GM12878 (cell line): ENCODE measurements around the gene FSTL1. TPM values are rescaled to one million over a fixed set of nuclear protein-coding genes. Genes with fewer than 3 reads are reported as not detected.

Experiments
- ATAC-seq: fragments of 200-7000 bp; cut with Tn5 transposase; 3 replicates; pipeline ENCODE4 v1.9.1; 2020; ENCODE audit warnings: mild to moderate bottlenecking, moderate library complexity
- BruUV-seq: library from RNA; stranded (reverse); fragments of 400-500 nt; replicated peaks from 2 replicates; lab custom pipeline; 2021; lab: Mats Ljungman, UMichigan
- CTCF ChIA-PET: fragments of 300-600 bp; sonication (Branson Sonifier 250); formaldehyde crosslinking; extraction: SDS; loops from one replicate; lab custom pipeline; 2021; ENCODE audit warnings: inconsistent platforms; lab: Yijun Ruan, JAX
- POLR2A ChIA-PET: fragments of 350-600 bp; formaldehyde crosslinking; extraction: SDS; loops from one replicate; lab custom pipeline; 2021; ENCODE audit warnings: inconsistent platforms; lab: Charles Lee
- RAD21 ChIA-PET: fragments of 300-600 bp; sonication (Branson Sonifier 250); formaldehyde crosslinking; loops from one replicate; lab custom pipeline; 2023; ENCODE audit warnings: antibody characterized with exemption; ENCODE audit not compliant: unreplicated experiment; lab: Charles Lee
- SMC1A ChIA-PET: fragments of 300-600 bp; sonication (Branson Sonifier 250); formaldehyde crosslinking; loops from one replicate; lab custom pipeline; 2023; ENCODE audit not compliant: unreplicated experiment, uncharacterized antibody; lab: Charles Lee
- DNase-seq: peaks from one replicate; pipeline ENCODE4 v3.0.0-alpha.2; 2011; ENCODE audit warnings: low read depth, low spot score
- FAIRE-seq: peaks from 3 replicates; lab custom pipeline; 2011; peaks lifted over from hg19 to GRCh38; lab: Jason Lieb, UNC
- H2AFZ ChIP-seq: 2 replicates; pipeline ENCODE4 v1.6.0; 2011; ENCODE audit warnings: low read depth, low read length, control low read depth; ENCODE audit not compliant: control insufficient read depth
- H3K27ac ChIP-seq: 2 replicates; pipeline ENCODE4 v1.5.1; 2011; ENCODE audit warnings: control low read depth; ENCODE audit not compliant: control insufficient read depth, insufficient read depth
- H3K27me3 ChIP-seq, 2 experiments: replicated peaks in 1 of 2; 2 replicates each; pipeline versions ENCODE4 v1.6.0 to v1.6.1; 2011; ENCODE audit warnings: low read length in 1 of 2; ENCODE audit not compliant: control insufficient read depth in 2 of 2, insufficient read depth in 2 of 2
- H3K36me3 ChIP-seq, 2 experiments: 2 replicates each; pipeline ENCODE4 v1.5.1; 2011; ENCODE audit warnings: low read length in 1 of 2; ENCODE audit not compliant: control insufficient read depth in 2 of 2, insufficient read depth in 2 of 2
- H3K4me1 ChIP-seq: 2 replicates; pipeline ENCODE4 v1.6.1; 2011; ENCODE audit warnings: mild to moderate bottlenecking, low read length, moderate library complexity, mixed read lengths; ENCODE audit not compliant: control insufficient read depth, insufficient read depth
- H3K4me2 ChIP-seq: 2 replicates; pipeline ENCODE4 v1.6.0; 2011; ENCODE audit warnings: control low read depth; ENCODE audit not compliant: control insufficient read depth, insufficient read depth
- H3K4me3 ChIP-seq: fragments of 200-600 bp; sonication (generic); 2 replicates; pipeline ENCODE4 v1.5.1; 2016
- H3K79me2 ChIP-seq: 2 replicates; pipeline ENCODE4 v1.6.0; 2011; ENCODE audit warnings: low read length; ENCODE audit not compliant: control insufficient read depth, insufficient read depth
- H3K9ac ChIP-seq: 2 replicates; pipeline ENCODE4 v1.8.0; 2011; ENCODE audit warnings: low read length, control low read depth, mixed read lengths; ENCODE audit not compliant: control insufficient read depth, insufficient read depth
- H3K9me3 ChIP-seq: replicated peaks from 3 replicates; pipeline ENCODE4 v1.5.1; 2011; ENCODE audit warnings: mild to moderate bottlenecking, low read length; ENCODE audit not compliant: control insufficient read depth, insufficient read depth
- H4K20me1 ChIP-seq: 2 replicates; pipeline ENCODE4 v1.6.0; 2011; ENCODE audit not compliant: control insufficient read depth, insufficient read depth
- ATF2 ChIP-seq: IDR thresholded peaks from 2 replicates; pipeline ENCODE4 v1.6.1; 2012; ENCODE audit warnings: low read length, inconsistent platforms
- BCL11A ChIP-seq: IDR thresholded peaks from 2 replicates; pipeline ENCODE4 v1.6.1; 2011; ENCODE audit warnings: low read depth, low read length
- BCL3 ChIP-seq: IDR thresholded peaks from 2 replicates; pipeline ENCODE4 v1.6.1; 2011; ENCODE audit warnings: borderline replicate concordance, low read depth, mild to moderate bottlenecking, moderate library complexity, low read length; ENCODE audit not compliant: insufficient read depth, poor library complexity, severe bottlenecking
- CREB1 ChIP-seq: IDR thresholded peaks from 2 replicates; pipeline ENCODE4 v1.6.1; 2012; ENCODE audit warnings: low read depth, mild to moderate bottlenecking, inconsistent platforms
- EP300 ChIP-seq, 2 experiments: fragments of 150-350 bp in 1 of 2; IDR thresholded peaks; 2 replicates each; pipeline ENCODE4 v1.6.1; 2011 to 2012; ENCODE audit warnings: low read depth in 2 of 2, low read length in 2 of 2, borderline replicate concordance in 1 of 2, improper control_type of control experiment in 1 of 2, inconsistent platforms in 1 of 2; ENCODE audit not compliant: control insufficient read depth in 1 of 2
- FOS ChIP-seq: IDR thresholded peaks from 3 replicates; pipeline ENCODE4 v1.6.1; 2011; ENCODE audit warnings: borderline replicate concordance; ENCODE audit not compliant: insufficient read length; ENCODE audit errors: extremely low read depth
- MEF2A ChIP-seq: IDR thresholded peaks from 2 replicates; pipeline ENCODE4 v1.6.1; 2011; ENCODE audit warnings: low read depth, mild to moderate bottlenecking, low read length, moderate library complexity; ENCODE audit not compliant: insufficient read depth
- MXI1 ChIP-seq: fragments of 150-350 bp; IDR thresholded peaks from 2 replicates; pipeline ENCODE4 v1.6.1; 2011; ENCODE audit warnings: low read depth, mild to moderate bottlenecking, inconsistent platforms, low read length, improper control_type of control experiment
- NR2F1 ChIP-seq: fragments of 450-650 bp; conservative IDR thresholded peaks from 2 replicates; pipeline ENCODE4 v1.6.1; 2017; ENCODE audit warnings: mild to moderate bottlenecking
- RUNX3 ChIP-seq: IDR thresholded peaks from 2 replicates; pipeline ENCODE4 v1.6.1; 2012; ENCODE audit warnings: low read length, inconsistent platforms
- SIX5 ChIP-seq: IDR thresholded peaks from 2 replicates; pipeline ENCODE4 v1.6.1; 2011; ENCODE audit warnings: mild to moderate bottlenecking, low read depth, low read length, moderate library complexity; ENCODE audit not compliant: severe bottlenecking
- SMAD5 ChIP-seq: IDR thresholded peaks from 2 replicates; pipeline ENCODE4 v1.6.1; 2016; ENCODE audit warnings: antibody characterized with exemption, low read depth
- STAT3 ChIP-seq: IDR thresholded peaks from 2 replicates; pipeline ENCODE4 v1.6.1; 2011; ENCODE audit warnings: low read depth, low read length, improper control_type of control experiment
- SUZ12 ChIP-seq: fragments of 200-600 bp; sonication (generic); IDR thresholded peaks from one replicate; pipeline ENCODE4 v1.6.1; 2018; ENCODE audit warnings: antibody characterized with exemption, mild to moderate bottlenecking; ENCODE audit not compliant: unreplicated experiment
- ZBTB4 ChIP-seq: fragments of 450-650 bp; formaldehyde crosslinking; IDR thresholded peaks from 2 replicates; pipeline ENCODE4 v1.4.0; 2022; ENCODE audit warnings: mild to moderate bottlenecking, moderate library complexity
- ZNF24 ChIP-seq: fragments of 450-650 bp; IDR thresholded peaks from 2 replicates; pipeline ENCODE4 v1.6.1; 2017; ENCODE audit warnings: antibody characterized with exemption, mild to moderate bottlenecking
- WGBS: methylation state at CpG from one replicate; pipeline ENCODE4 v1.1.6; 2016; ENCODE audit warnings: low lambda C conversion rate; ENCODE audit not compliant: insufficient replicate concordance, insufficient coverage; ENCODE audit errors: missing lambda C conversion rate; 5-methylcytosine and 5-hydroxymethylcytosine counted together
- in situ Hi-C: fragments of 300-500 bp; cut with MboI; formaldehyde crosslinking; loops from 9 replicates; pipeline ENCODE4 v1.14.3; 2018; ENCODE audit warnings: mixed read lengths
- intact Hi-C: fragments of 100-400 bp; cut with micrococcal nuclease; formaldehyde crosslinking; loops from one replicate; pipeline ENCODE4 v1.14.2; 2022; ENCODE audit not compliant: unreplicated experiment
- polyA plus RNA-seq, 11 experiments: library from polyadenylated mRNA; depleted of rRNA in 4 of 11; unstranded in 6 of 11; stranded (reverse) in 5 of 11; fragments of >200 nt; fragmentation: Nextera tagmentation in 4 of 11; fragmentation: Illumina TruSeq in 1 of 11; extraction: Ambion mirVana in 4 of 11; extraction: Trizol in 1 of 11; gene quantifications; 1 replicate in 1 of 11; 2 replicates in 10 of 11; pipeline versions ENCODE4 v1.2.1 to v1.2.3, GENCODE V29; 2011 to 2016; ENCODE audit warnings: inconsistent platforms in 2 of 11, missing spikeins in 2 of 11, low read depth in 1 of 11
- total RNA-seq, 4 experiments: library from RNA; depleted of rRNA in 3 of 4; stranded (reverse); fragments of >200 nt in 3 of 4; fragmentation: Illumina TruSeq in 1 of 4; extraction: Trizol in 1 of 4; gene quantifications; 2 replicates each; pipeline versions ENCODE4 v1.2.1 to v1.2.3, GENCODE V29; 2013 to 2021

Gene FSTL1
- total and polyA plus RNA-seq, 10 of the 15 experiments (the other 5 are each of a cell fraction or from before 2014, with no cell fraction given): 0.06 to 1.7 (median 0.32) TPM; not detected in 4

GRCh38 chr3:120496278-120497002 is 45.6 kb upstream of the FSTL1 start:
- no peak for ATAC-seq
- POLR2A ChIA-PET: no interaction called here
- no TSS peak for BruUV-seq
- Histone ChIP-seq H3K36me3 (no peaks in the 10 kb centered on the region), H3K9ac (no peak overlapping the region), H4K20me1 (no peaks in the 10 kb centered on the region), H3K27ac (no peak overlapping the region), H2AFZ (no peak overlapping the region), H3K4me2 (no peak overlapping the region), H3K9me3 (no peaks in the 10 kb centered on the region; the same call in 1 of the 3 replicates), H3K79me2 (no peaks in the 10 kb centered on the region), H3K4me3 (no peak overlapping the region), H3K27me3 (no peaks in the 10 kb centered on the region), H3K4me1 (no peaks in the 10 kb centered on the region)
- CTCF ChIA-PET: no interaction called here
- no peak for TF ChIP-seq SIX5
- no peak for TF ChIP-seq RUNX3
- TF ChIP-seq BCL11A: no peak
- TF ChIP-seq SMAD5: no peak
- no peak for TF ChIP-seq EP300 (IDR thresholded peaks at IDR 0.05; ENCODE audit: borderline replicate concordance in 1 of 2, control insufficient read depth in 1 of 2, low read depth in 2 of 2, low read length in 2 of 2)
- TF ChIP-seq ZNF24: no peak
- no peak for TF ChIP-seq FOS
- no peak for TF ChIP-seq BCL3
- no peak for TF ChIP-seq ZBTB4 (CRISPR knock-in tag)
- no peak for TF ChIP-seq MEF2A
- no peak for TF ChIP-seq MXI1
- no peak for TF ChIP-seq NR2F1
- no peak for TF ChIP-seq ATF2
- no peak for TF ChIP-seq SUZ12
- TF ChIP-seq CREB1: no peak
- TF ChIP-seq STAT3: no peak
- no peak for DNase-seq
- intact Hi-C loops: no loop called here
- SMC1A ChIA-PET: no interaction called here
- WGBS: 55% methylated on average over 3 of the region's 3 CpGs
- FAIRE-seq: no peak
- in situ Hi-C loops: no loop called here
- RAD21 ChIA-PET: no interaction called here
